ENCODE measurements around the gene DDX49. TPM values are rescaled to one million over a fixed set of nuclear protein-coding genes. Genes with fewer than 3 reads are reported as not detected.

The DDX49 gene
- total RNA-seq, 2 donors from 2014 or later: 31.1 to 57.8 TPM

- H3K9ac ChIP-seq (ENCODE audit: low read depth in 2 of 2, low read length in 2 of 2): no peak overlapping the region
- no peak for DNase-seq
- no peaks in the 10 kb centered on the region for H3K36me3 ChIP-seq
- no peak overlapping the region for H3K27ac ChIP-seq
- no peaks in the 10 kb centered on the region for H3K27me3 ChIP-seq
- intact Hi-C loops (cut with DNase I): no loop called here
- no peak overlapping the region for H3K4me3 ChIP-seq
- no peaks in the 10 kb centered on the region for H3K9me3 ChIP-seq
- no peaks in the 10 kb centered on the region for H3K4me1 ChIP-seq
- no peak for TF ChIP-seq CTCF (IDR thresholded peaks at IDR 0.05)
Measured at GRCh38 chr19:18975011-18975410, 55.5 kb downstream of the DDX49 start.

- H3K36me3 ChIP-seq: no peaks in the 10 kb centered on the region
- no peak overlapping the region for H3K27ac ChIP-seq
- DNase-seq: no peak
- no peak overlapping the region for H3K9ac ChIP-seq (ENCODE audit: low read depth in 2 of 2, low read length in 2 of 2)
- TF ChIP-seq CTCF (IDR thresholded peaks at IDR 0.05): no peak
- H3K4me3 ChIP-seq: no peak overlapping the region
- H3K4me1 ChIP-seq: no peaks in the 10 kb centered on the region
- intact Hi-C loops (cut with DNase I): no loop called here
- H3K27me3 ChIP-seq: no peaks in the 10 kb centered on the region
- no peaks in the 10 kb centered on the region for H3K9me3 ChIP-seq
Measured at GRCh38 chr19:18975869-18976268, 56.4 kb downstream of the DDX49 start.

Other genes with a start within 250 kb of the DDX49 start
- gene CRTC1, start 236.0 kb upstream of the DDX49 start, total RNA-seq: 10 to 100 TPM in 1 of 2 donors, 1 to 10 TPM in 1; 7.6 to 10.3 TPM
- gene COMP, start 128.4 kb upstream of the DDX49 start, total RNA-seq: under 1 TPM in 1 of 2 donors, not detected in 1; 0.13 TPM
- gene UPF1, start 87.8 kb upstream of the DDX49 start, total RNA-seq: 100 to 1,000 TPM in 1 of 2 donors, 10 to 100 TPM in 1; 77.5 to 113 TPM
- gene CERS1, start 23.6 kb upstream of the DDX49 start, total RNA-seq: under 1 TPM; 0.15 to 0.58 TPM
- 100 to 1,000 TPM; 218 to 295 TPM for gene COPE, start 328 bp upstream of the DDX49 start, total RNA-seq
- 1 to 10 TPM; 1.9 to 5.3 TPM for gene HOMER3, start 21.5 kb downstream of the DDX49 start, total RNA-seq
- 10 to 100 TPM; 44.1 to 55.3 TPM for gene SUGP2, start 113.8 kb downstream of the DDX49 start, total RNA-seq
- gene ARMC6, start 113.9 kb downstream of the DDX49 start, total RNA-seq: 10 to 100 TPM; 15.0 to 29.4 TPM
- 1 to 10 TPM; 3.7 to 7.9 TPM for gene SLC25A42, start 144.3 kb downstream of the DDX49 start, total RNA-seq
- gene TMEM161A, start 218.8 kb downstream of the DDX49 start, total RNA-seq: 10 to 100 TPM; 17.6 to 33.6 TPM